Middle frontal gyrus (tissue), 1 donor: Measurements from ENCODE around the gene UBR4.
"Not testable (repeated sequence)": the region's sequence is repeated elsewhere in the genome, so short reads cannot be mapped to it uniquely, and the experiment has no call there.

Source experiments
- DNase-seq: peaks from one replicate; pipeline ENCODE4 v3.0.0-alpha.2; 2015; ENCODE audit warnings: low spot score; ENCODE audit errors: extremely low spot score

Gene UBR4

DNA sequence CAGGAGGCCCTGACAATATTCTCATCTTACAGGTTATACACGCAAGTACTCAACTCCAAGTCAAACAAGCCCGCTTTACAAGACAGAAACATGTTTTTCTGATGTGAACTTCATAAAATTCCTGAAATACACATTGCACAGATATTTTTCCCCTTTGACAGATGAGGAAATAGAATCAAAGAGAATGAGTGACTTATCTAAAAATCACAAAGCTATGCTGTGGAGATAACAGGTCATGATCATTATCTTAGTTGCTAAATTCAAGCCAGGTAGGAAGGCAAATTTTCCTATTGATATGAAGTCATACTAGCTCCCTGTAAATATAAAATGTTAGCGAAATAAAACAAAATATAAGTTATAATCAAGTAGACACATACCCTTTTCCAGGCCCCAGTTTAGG is 18.3 kb downstream of the UBR4 start:
- no peak for DNase-seq

- no peak for DNase-seq
Observed at GRCh38 chr1:19190468-19190867, 19.6 kb downstream of the UBR4 start.

DNA sequence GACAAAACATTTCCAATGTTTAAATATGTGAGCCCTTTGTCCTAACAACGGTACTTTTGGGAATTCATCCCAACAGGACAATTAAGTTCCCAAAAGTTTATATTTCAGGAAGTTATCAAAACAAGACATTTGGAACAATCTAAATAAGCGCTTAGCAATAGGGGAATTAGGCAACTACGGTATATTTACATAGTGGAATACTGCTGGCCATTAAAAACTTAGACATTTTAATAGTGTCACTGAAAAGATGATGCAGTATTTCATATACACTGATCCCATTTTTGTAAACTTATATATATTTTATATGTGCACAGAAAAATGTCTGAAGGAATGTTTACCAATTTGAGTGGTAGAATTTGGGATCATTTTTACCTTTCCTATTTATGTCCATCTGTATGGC is 20.8 kb downstream of the UBR4 start:
- no peak for DNase-seq

DNA sequence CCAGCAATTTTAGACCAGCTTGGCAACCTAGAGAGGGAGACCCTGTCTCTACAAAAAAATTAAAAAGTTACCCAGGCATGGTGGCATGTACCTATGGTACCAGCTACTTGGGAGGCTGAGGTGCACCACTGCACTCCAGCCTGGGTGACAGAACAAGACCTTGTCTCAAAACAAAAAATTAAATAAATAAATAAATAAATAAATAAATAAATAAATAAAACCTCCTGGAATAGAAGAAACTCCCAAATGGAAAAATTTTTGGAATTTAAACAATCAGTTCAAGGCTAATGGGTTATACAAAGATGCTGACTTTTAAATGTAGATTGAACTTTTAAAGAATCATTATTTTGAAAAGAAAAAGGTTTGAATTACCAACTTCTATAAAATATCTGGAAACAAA is 22.2 kb downstream of the UBR4 start:
- no peak for DNase-seq

- DNase-seq, result no peak
Observed at GRCh38 chr1:19186001-19186400, 24.1 kb downstream of the UBR4 start.

- DNase-seq, result no peak
Observed at GRCh38 chr1:19182223-19182622, 27.8 kb downstream of the UBR4 start.

DNA sequence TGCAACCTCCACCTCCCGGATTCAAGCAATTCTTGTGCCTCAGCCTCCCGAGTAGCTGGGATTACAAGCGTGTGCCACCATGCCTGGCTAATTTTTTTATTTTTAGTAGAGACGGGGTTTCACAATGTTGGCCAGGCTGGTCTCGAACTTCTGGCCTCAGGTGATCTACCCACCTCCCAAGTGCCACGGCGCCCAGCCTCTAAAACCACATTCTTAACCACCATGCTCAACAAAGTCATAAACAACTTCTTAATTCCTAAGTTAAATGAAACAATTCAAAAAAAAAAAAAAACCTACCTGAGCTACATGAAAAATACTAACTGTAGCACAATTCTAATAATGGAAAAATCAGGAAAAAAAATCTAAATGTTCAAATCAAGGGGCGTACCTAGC is 29.8 kb downstream of the UBR4 start:
- DNase-seq, result not testable (repeated sequence)

GRCh38 chr1:19179597-19180264 is 30.3 kb downstream of the UBR4 start:
- DNase-seq, result peak; percentile 33

DNA sequence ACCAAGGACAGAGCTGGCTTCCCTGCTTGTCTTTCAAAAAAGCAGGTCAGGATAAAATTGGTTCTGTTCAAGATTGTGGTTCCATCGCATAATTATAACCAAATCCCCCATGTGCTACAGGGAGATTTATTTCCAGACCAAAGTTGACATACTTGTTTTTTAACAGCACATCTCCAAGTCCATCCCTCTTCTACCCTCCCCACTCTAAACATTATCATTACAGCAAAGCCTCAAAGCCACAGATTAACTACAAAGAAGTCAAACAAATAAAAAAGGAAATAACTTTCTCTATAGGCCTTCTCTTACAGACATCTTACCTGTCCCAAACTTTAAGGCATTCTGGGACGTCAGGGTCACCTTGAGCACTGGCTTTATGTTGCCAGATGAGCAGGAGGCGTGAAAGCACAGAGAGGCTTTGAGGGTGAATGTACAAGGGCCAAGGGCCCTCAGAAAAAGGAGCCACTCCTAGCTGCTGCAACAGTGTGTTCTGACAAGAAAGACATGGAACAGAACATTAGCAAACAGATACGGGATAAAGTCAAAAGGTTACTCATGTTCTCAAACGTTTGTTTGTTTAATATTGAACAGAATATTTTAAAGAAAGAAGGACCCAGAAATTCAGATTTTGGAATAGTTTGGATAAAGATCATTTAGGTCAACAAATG is 31.2 kb downstream of the UBR4 start:
- DNase-seq, result no peak

DNA sequence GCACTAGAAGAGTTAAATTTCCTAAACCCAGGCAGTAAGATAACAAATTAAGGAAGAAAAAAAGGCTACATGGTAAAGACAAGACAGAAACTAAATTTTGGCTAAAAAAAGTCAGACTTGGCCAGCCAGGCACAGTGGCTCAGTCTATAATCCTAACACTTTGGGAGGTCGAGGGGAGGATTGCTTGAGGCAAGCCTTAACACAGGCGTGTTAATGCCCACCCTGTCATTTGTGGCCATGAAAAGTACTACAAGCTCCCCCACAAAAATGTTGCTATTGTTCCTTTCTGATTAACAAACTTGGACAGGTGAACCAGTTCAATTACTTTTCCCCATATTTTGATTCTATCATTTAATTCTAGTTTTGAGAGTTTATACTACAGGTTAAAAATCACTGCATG is 32.3 kb downstream of the UBR4 start:
- DNase-seq, result no peak

- no peak for DNase-seq
Observed at GRCh38 chr1:19169642-19170041, 40.4 kb downstream of the UBR4 start.

GRCh38 chr1:19167140-19167539 is 42.9 kb downstream of the UBR4 start:
- DNase-seq, result no peak

- DNase-seq, result no peak
Observed at GRCh38 chr1:19166066-19166465, 44.0 kb downstream of the UBR4 start.

- DNase-seq, result no peak
Observed at GRCh38 chr1:19165501-19165900, 44.6 kb downstream of the UBR4 start.

DNA sequence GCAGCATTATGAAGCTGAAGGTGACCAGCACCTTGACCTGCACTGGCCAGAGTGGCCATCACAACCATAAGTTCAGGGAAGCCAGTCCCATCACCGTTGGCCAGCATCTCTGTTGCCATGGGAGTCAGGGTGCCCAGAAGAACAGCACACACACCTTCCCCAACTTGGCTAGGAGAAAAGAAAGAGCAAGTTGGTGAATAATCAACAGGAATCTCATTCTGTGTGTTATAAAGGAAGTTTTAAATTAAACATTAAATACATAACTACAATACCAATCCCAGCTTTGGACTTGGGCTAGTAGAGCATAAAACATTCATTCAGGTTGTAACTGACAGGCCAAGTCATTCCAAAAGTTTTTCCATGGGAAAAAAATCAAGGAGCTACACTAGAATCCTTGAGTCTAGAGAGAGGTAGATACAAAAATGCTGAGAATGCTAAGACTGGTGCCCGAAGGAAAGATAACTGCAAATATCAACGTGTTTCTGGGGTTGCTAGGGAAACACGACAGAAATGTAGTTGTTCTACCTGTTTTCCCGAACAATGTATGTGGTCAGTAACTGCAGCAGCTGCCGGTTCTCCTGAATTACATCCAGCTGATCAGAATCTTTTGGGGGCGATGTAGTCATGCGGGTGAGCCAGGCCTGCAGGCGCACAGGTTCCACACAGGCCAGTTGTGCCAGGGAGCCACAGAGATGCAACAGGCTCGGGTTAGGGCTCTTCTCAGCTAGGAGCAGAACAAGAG is 45.6 kb downstream of the UBR4 start:
- DNase-seq, result no peak

- no peak for DNase-seq
Observed at GRCh38 chr1:19163261-19163660, 46.8 kb downstream of the UBR4 start.

GRCh38 chr1:19160831-19161230 is 49.2 kb downstream of the UBR4 start:
- no peak for DNase-seq

- DNase-seq, result no peak
Observed at GRCh38 chr1:19157653-19158052, 52.4 kb downstream of the UBR4 start.

DNA sequence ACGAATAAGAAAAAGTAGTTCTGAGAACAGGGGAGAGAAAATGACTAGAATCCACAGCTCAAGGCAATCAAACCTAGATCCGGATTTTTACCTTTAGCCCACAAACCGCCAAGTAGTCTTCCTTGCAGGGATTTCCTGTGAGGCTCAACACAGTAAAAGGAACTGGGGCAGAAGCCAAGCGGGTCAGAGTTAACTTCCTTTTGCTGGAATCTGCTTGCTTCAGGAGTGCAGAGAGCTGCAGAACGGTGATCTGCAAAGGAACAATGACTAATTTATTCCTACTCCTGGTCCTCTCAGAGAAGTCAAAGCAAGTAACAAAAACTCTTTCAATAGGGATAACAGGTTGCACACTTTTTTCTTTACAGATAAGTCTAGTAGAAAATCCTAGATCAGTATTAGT is 53.4 kb downstream of the UBR4 start:
- no peak for DNase-seq

- no peak for DNase-seq
Observed at GRCh38 chr1:19154876-19155275, 55.2 kb downstream of the UBR4 start.

GRCh38 chr1:19153169-19153568 is 56.9 kb downstream of the UBR4 start:
- DNase-seq, result no peak

DNA sequence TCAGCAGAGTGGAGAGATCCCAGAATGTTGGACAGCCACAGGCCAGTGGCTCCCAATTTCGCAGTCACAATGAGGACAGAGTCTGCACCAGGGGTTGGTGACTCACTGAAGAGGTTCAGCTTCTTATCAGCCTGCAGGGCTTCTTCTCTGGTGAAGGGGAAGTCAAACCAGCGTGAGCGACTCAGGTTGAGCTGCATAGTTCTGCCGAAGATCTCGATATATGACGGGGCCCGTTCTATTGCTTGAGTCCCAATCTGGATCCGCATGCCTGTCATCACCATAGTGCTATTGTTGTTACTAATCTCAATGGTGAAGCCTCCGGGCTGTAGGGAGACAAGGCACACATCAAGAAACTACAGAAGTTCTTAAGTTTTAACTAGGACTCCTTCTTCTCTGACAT is 58.5 kb downstream of the UBR4 start:
- no peak for DNase-seq

DNA sequence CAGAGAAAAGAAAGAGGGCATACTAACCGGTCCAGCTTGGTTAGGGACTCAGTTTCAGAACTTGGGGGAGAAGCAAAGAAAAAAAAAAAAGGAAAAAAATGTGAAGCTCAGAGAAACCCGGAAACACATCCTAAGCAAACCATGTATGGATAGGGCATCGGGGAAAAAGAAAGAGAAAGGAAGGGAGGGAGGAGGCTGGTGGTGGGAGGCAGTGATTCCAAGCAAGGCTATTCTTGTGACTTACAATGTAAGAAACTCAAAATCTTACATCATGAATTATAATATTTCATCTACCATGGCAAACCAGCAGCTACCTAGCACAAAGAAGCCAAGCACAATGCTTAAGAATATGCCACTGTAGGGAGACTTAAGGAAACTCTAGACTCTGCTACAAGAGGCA is 60.3 kb downstream of the UBR4 start:
- DNase-seq, result no peak
